Activated CD4-positive, alpha-beta T cell treated with anti-CD3 and anti-CD28 coated beads, Interleukin-2, amount 50 U/mL, for 16 hours (primary cell): ENCODE results near the gene DDX49.
"Not testable (repeated sequence)": the region's sequence is repeated elsewhere in the genome, so short reads cannot be mapped to it uniquely, and the experiment has no call there.

Experiments
- DNase-seq: peaks from one replicate; pipeline ENCODE4 v3.0.0-alpha.2; 2020

Gene DDX49

DNA sequence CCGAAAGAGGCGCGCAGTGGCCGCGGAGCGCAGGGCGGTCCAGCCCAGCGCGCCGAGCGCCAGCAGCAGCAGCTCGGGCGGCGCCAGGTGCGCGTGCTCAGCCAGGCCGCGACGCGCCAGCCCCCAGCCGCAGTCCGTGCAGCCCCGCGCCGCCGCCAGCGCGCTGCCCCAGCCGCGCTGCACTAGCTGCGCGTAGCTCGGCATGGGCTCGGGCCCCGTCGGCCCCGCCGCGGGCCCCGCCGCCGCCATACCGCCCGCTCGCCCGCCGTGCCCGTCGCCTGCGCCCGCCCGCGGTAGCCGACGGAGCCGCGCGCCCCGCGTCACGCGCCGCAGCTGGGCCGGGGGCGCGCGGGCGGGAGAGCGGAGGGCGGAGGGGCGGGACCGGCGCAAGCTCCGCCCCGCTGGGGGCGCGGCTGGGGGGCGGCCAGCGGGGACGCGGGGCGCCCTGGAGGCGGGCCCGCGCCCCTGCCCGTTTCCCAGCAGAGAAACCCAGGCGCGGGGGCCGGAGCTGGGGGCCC is 23.6 kb upstream of the DDX49 start, which contains the start of gene CERS1:
TSS of gene CERS1 (minus strand) at position 335 of the 518 bp plus-strand sequence. CDS start at position 249, 86 bp downstream.
- DNase-seq, result no peak

DNA sequence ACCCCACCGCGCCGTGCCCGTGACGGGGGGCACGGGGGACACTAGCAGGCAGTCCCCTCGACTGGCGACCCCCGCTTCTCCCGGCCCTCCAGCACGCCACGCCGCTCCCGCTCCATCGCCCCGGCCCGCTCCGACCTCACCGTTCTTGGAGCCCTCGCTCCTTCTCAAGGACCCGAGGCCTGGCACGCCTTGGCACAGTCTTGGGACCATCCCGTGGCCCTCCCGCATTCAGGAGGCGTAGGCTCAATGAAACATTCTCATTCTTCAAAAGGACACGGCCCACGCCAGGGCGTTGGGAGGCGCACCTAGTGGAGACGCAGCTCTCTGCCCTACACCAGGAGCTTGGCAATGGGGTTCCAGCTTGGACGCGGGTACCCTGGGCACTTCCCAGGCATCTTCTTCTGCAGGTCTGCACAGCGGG is 23.1 kb upstream of the DDX49 start:
- DNase-seq, result no peak

DNA sequence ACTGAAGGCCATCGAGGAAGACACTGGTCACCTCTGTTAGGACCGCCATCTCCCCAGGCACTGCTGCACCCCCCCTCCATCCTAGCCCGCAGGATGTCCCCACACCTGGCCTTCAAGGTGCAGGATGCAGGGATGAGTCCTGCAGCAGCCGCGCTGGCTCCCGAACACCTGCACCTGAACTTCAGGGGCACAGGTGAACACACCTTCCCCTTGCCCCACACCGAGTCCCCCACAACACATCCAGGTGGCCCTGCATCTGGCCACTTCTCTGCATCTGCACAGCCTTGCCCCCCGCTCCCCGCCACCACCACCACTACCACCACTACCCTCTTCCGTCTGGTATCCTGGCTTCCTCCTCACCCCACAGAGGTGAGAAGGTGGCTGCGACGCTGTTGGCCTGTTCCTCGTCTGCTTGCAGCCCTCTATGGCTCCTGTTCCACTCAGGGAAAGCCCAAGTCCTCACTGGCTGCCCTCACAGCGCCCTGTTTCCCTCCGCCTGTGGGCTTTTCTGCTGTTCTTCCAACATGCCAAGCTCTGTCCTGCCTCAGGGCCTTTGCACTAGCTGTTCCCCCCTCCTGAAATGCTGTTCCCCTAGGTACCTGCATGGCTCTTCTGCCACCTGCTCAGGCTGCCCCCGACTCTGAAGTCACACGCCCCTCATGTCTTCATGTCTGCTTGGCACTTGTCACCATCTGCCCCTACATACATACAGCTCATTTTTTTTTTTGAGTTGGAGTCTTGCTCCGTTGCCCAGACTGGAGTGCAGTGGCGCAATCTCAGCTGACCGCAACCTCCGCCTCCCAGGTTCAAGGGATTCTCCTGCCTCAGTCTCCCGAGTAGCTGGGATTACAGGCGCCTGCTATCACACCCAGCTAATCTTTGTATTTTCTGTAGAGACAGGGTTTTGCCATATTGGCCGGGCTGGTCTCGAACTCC is 22.2 kb upstream of the DDX49 start:
- no peak for DNase-seq

DNA sequence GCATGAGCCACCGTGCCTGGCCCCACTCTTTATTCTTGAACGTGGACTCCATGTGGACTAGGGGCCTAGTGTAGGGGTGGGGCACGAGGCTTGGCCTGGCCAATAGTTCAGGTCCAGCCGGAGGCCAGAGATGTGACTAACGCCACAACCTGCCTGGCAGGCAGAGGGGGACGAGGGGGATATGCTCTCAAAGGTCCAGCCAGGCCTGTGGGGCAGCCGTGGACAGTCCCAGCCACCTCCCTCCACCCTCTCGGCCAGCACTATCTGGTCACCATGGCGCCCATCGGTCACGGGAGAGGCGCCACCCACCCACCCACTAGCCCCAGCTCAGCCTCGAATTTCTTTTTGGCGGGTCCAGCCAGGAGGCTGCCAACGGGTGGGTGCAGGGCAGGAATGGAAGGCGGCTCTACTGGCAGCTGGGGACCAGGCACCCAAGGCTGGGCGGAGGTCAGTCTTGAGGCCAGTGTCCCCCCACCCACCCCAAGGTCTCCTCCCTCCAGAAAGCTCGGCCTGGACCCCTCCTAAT is 21.4 kb upstream of the DDX49 start:
- no peak for DNase-seq

DNA sequence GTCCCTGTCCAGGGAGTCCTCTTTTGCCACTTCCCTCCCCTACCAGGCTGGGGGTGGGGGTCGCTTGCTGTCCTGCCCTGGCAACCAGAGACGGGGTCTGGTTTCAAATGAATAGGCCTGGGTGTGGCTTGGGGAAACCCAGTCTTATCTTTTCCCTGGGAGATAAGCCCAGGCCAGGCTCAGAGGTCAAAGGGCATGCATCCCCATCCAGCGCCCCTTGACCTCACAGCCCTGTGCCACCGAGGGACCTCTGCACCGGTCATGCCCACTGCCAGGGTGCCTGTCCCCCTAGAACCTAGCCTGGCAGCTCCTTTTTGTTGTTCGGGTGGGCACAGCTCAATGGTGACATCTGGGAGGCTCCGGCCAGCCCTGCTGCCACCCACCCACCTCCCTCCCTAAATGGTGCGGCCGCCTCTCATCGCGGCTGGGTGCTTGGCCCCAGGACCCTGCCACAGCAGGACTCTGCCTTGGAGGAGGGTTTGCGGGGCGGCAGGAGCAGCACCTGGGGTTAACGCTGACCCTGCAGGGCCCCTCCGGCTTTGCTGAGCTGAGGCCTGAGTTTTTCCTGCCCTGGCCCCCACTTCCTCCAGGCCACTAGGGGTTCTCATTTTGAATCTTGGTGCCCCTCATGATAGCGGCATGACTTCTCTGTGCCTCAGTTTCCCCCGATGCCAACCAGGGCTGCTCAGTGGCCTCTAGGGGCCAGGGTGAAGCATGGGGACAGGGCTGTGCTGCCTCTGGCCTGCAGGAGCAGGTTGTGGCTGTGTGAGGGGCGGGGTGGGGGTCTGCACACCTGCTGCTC is 20.7 kb upstream of the DDX49 start:
- no peak for DNase-seq

DNA sequence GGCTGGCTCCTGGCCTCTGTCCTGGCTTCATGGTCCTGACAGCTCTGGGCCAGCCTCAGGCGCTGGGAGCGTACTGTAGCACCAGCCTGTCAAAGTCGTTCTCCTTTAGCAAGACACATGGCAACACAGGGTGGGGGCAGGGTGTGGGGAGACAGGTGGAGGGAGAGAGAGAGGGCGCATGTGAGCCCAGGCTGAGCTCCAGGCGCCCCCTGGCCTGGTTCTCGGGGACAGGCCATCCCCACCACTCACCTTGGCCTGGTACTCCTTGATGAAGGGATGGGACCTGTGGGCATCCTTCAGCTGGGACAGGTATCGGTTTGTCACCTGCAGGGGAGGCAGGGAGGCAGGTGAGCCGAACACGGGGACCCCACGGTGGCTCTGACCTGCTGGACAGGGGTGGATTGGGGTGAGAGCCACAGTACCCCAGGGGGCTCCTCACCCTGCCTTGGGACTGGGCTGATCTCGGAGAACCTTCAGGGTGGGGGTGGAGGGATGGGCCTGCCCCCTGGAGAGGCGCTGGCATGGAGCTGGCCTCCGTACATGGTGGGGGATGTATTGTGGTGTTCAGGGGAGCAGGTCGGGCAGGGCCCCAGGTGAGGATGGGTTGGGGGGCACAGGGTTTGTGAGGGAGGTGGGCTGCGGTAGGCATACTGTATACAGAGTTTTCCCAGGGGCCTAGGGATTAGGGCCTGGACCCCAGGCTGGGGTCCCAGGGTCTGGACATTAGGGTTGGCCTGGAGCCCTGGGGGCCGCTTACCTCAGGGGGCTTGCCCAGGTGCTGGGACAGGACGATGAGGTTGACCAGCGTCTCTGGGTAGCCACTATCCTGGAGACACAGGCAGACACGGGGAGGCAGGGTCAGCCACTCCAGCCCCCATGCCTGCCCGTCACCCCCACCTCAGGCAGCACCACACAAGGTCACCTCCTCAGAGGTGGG is 19.6 kb upstream of the DDX49 start:
- DNase-seq, result no peak

DNA sequence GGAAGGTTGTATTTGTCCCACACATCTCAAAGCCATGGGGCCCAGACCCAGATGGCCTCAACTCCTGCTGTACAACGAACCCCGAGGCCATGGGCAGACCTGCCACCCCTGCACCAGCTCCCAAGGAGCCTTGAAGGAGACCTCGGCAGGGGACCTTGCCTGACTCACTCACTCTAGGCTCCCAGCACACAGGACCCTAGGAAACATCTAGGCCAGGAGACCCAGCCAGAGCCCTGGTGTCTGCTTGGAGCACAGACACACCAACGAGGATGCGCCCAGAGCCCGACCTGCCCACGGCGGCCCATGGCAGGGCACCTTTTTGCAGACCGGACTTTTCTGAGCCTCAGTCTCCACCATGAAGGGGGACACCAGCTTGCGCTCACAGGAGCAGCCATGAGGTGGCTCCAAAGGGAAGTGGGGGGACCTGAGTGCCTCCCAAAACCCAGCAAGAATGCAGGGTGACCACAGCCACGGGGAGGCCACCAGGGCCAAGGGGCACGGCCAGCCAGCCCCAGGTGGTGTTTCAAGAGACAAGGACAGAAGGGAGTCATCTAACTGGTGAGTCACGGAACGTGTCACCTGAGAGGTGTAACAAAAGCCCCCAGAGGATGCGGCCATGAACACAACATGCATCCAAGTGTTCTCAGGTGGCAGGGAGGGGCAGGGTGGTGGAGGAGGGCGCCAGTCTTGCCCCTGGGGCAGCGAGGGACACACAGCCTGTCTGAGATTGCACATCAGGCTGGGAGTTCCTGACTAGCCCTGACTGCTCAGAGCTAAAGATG is 18.6 kb upstream of the DDX49 start:
- no peak for DNase-seq

DNA sequence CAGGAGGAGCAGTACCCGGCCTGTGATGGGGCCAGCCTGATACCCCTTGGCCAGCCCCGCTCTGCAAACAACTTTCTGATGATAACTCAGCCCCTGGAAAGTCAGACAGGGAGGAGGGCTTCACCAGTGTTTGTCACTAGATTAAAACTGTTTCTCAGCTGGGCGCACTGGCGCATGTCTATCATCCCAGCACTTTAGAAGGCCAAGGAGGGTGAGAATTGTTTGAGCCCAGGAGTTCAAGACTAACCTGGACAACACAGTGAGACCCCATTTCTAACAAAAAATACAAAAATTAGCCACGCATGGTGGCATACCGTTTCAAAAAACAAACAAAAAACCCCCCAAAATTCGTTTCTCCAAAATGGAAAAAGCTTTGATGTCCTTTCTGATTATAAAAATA is 18.0 kb upstream of the DDX49 start:
- DNase-seq, result no peak

DNA sequence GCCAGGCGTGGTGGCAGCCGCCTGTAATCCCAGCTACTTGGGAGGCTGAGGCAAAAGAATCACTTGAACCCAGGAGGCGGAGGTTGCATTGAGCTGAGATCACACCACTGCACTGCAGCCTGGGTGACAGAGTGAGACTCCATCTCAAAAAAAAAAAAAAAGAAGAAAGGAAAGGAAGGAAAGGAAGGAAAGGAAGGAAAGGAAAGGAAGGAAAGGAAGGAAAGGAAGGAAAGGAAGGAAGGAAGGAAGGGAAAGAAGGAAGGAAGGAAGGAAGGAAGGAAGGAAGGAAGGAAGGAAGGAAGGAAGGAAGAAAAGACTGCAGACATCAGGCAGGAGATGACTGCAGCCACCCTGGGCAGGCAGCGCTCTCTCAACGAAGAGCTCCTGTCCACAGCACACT is 17.0 kb upstream of the DDX49 start:
- DNase-seq, result not testable (repeated sequence)

DNA sequence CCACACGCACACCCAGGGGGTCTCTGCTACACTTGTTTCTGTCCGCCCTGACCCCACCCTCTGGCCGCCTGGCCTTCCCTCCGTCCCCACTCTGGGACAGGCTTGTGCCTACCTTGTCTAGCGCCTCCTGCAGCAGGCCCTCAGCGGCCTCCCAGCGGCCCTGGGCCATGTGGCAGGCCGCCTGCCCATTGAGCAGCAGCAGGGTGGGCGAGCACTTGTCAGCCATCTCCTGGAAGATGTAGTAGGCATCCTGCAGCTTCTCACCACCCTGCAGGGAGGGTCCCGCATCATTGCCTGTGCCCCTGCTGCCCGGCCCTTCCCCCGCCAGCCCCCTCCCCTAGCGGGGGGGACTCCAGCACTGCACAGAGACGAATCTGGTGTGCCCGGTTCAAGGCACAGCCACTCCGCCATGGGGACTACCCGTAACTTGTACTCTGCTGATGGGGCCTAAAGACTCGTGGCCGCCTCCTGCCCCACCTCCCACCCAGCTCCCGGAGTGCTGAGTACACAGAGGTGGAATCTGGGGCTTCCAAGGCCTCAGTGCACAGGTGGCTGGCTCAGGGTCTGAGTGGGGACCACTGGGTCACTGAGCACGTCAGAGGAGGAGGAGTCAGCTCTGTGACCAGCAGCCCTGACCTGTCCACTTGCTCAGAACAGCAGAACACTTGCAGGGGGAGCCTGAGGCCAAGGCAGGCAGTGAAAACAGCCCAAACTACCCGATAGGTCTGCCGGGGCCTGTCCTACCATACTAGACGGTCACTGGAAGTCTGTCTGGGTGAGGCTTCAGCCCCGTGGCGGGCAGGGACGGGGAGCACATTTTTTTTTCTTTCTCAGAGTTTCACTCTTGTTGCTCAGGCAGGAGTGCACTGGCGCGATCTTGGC is 16.1 kb upstream of the DDX49 start:
- DNase-seq, result no peak

DNA sequence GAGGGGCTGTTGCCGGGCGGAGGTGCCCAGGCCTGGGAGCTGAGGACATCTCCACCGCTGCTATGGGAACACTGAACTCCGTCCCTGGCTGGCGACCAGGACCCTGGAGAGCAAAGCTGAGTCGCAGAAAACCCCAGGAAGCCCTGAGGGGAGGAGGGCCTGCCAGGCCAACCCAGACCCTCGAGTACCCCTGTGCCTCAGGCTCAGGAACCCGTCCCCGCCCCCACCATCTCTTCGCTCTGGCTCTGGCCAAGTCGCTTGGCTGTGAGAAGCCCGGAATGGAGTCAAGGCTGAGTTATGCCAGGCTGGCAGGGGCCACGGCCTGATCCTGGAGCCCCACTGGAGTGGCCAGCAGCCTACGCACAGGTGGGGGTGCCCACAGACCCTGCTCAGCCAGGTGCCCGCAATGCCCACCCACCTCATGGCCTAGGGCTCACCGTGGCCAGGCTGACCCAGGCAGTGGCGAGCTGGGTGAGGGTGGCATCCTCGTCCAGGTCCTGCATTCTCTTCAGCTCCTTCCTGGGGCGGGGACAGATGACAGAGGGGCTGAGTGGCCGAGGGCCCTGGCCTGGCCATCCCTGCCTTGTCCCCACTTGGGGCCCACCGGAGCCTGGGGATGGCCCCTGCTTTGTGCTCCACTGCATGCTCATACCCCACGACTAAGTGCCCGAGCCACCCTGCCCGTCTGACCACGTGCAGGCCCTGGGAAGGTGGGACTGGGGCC is 15.0 kb upstream of the DDX49 start:
- no peak for DNase-seq

DNA sequence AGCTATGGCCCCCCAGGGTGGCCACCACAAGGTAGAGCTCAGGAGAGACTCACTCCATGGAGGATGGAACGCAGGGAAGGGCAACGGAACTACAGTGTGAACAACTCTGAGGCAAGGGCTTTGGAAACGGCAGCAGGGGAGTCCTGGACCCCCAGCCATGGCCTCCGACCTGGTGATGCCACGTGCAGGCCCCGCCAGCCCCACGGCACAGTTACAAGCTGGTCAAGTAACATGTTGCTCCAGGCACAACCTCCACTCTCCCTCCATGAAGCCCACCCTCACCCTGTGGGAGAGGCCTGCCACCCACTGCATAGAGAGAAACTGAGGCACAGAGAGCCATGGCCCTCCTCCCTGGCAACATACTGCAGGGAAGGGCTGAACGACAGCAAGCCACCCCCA is 14.5 kb upstream of the DDX49 start:
- DNase-seq, result no peak

DNA sequence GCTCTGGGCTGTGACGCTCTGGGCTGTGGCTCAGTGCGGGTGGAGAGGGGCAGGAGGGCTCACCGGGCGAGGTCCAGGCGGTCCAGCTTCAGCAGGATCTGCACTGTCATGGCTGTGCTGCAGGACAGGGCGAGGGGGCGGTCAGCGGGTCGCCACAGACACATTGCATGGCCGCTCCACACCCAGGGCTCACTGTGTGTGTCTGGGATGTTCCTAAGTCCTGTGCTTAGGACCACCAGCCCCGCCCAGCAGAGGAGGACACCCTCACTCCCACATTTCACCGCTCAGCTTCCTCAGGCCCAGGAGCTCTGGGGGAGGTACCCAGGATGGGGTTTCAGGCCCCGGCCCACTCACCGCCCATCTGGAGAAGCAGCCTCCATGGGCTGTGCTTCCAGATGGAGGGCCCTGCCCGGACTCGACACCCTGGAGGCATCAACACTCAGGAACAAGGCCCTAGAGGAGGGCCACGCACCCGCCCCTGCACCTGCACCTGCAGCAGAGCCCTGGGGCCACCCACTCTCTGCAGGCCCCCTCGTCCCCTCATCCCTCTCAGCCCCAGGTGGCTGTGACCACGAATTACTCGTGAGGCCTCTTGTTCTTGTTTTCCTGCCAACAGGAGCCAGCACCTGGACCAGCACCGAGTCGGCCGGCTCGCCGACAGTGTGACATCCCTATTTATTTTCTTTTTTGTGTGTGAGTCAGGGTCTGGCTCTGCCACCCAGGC is 13.8 kb upstream of the DDX49 start:
- no peak for DNase-seq

DNA sequence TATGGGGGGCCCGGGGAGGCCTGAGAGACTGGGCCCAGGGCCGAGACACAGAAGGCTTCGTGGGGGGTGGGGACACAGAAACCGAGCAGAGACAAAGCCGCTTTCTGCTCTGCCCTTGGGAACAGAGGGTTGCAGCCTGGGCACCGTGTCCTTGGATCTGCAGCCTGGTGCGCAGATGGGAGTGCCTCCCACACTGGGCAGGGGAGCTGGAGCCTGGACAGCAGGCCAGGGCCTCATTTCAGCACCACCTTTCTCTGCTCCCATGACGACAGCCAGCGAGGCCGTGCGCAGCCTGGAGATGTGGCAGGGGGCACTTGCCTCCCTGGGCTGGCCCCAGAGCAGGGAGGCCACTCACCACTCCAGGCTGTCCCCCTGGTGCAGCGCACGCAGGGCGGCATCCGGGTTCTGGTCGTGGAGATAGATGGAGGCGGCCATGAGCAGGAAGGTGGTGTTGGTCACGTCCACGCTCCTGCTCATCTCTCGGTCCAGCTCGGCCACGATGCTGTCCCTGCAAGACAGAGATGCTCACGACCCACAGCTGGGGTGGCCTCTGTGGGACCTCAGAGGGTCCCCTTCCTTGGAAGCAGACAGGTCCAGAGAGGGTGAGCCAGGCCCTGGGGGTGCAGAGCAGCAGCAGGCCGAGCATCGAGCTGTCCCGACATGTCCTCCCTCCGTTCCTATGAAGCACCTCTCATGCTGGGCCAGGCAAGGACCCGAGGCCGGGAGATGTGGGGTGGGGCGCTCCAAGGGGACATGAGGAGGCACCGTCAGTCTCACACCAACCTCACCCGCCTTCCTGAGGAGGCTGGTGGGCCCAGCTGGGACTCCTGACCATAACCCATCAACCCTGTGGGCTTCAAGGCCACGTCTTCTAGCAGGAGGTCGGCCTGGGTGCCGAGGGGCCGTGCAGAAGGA is 12.7 kb upstream of the DDX49 start:
- no peak for DNase-seq

DNA sequence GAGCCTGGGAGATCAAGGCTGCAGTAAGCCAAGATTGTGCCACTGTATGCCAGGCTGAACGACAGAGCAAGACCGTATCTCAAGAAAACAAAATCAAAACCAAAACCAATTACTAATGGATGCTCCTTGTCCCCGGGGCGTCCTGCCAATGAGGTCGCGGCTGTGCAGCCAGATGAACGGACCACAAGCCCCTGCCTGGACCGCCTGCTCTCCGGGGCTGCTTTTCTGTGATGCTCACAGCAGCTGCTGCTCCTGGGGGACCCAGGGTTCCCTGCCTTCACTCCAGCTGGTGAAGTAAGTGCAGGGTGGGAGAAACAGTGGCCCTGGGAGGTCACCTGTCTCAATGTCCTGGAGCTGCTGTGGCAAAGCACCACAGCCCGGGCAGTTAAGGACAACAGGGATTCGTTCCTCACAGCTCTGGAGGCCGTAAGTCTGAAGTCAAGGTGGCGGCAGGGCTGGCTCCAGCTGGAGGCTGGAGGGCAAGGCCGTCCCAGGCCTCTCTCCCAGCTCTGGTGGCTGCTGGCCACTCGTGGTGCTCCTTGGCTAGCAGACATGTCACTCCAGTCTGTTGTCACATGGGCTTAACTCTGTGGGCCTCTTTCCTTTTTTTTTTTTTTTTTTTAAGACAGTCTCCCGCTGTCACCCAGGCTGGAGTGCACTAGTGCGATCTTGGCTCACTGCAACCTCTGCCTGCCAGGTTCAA is 10.4 kb upstream of the DDX49 start:
- DNase-seq, result no peak

DNA sequence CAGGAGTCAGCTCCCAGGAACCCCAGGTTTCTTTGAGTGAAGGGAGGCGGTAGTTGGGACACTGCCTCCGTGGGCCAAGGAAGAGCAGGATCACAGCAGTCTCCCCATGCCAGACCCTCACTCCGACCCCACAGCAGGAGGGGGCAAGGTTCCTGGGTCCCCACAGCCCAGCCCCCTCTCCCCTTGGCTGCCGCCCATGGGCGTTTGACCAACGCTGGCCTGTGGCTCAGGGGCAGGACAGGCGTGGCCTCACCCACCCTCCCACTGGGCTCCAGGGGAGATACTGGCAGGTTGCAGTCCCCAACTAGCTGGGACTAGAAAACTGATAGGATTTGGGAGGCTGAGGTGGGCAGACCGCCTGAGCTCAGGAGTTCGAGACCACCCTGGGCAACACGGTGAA is 9.5 kb upstream of the DDX49 start:
- DNase-seq, result no peak

DNA sequence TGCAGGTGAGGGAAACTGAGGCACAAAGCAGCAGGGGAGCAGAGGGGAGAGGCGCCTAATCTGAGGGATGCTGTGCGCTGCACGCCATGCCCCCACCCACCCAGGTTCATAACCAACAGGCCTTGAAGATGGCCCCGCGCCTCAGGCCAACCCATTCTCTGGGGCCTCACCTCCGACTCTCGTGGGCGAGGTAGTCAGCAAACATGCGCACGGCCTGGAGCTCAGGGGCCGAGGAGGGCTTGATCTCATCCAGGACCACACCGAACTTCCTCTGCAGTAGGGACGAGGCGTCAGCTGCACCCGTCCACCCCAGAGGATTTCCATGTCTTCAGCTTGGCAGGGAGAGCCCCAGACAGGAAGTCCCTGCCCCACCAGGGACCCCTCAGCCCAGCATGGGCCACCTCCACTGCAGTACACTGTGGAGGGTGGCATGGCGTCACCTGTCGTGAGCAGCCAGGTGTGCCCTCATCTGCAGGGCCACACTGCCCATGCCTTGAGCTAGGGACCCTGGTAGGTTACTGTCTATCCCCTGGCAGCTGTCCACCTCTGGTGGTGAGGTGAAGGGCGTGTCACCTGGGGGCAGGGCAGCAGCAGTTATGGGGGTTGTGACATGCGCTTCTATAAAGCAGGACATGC is 8.6 kb upstream of the DDX49 start:
- no peak for DNase-seq
